ENCODE results near the gene NUDT13.
A peak's percentile ranks its signal among the peaks of the same experiment; 100 is the strongest.
"Not testable (repeated sequence)": the region's sequence is repeated elsewhere in the genome, so short reads cannot be mapped to it uniquely, and the experiment has no call there.

Gene NUDT13

DNA sequence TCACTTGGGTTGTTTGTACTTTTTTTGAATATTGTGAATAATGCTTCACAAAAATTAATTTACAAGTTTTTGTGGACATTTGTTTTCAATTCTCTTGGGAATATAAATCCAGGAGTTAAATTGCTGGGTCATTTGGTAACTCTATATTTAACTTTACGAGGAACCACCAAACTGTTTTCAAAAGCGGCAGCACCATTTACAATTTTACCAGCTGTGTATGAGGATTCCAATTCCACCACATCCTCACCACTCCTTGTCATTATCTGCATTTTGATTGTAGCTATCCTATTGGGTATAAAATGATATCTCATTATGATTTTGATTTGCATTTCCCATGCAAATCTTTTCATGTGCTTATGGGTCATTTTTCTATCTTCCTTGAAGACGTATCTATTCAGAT, 4.0 kb upstream of the NUDT13 start:
- no peak for DNase-seq

DNA sequence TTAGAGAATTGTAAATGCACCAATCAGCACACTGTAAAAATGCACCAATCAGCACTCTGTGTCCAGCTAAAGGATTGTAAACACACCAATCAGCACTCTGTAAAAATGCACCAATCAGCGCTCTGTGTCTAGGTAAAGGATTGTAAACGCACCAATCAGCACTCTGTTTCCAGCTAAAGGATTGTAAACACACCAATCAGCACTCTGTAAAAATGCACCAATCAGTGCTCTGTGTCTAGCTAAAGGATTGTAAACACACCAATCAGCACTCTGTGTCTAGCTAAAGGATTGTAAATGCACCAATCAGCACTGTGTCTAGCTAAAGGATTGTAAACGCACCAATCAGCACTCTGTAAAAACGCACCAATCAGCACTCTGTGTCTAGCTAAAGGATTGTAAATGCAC, 1.0 kb upstream of the NUDT13 start:
- not testable (repeated sequence) for DNase-seq

DNA sequence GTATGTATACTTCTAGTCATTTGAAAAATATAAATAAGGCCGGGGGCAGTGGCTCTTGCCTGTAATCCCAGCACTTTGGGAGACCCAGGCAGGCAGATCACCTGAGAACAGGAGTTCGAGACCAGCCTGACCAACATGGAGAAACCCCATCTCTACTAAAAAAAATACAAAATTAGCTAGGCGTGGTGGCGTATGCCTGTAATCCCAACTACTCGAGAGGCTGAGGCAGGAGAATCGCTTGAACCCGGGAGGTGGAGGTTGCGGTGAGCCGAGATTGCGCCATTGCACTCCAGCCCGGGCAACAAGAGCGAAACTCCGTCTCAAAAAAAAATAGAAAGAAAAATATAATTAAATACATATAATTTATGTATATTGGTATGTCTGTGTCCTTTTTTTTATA, 1.8 kb downstream of the NUDT13 start:
- DNase-seq = not testable (repeated sequence)

DNA sequence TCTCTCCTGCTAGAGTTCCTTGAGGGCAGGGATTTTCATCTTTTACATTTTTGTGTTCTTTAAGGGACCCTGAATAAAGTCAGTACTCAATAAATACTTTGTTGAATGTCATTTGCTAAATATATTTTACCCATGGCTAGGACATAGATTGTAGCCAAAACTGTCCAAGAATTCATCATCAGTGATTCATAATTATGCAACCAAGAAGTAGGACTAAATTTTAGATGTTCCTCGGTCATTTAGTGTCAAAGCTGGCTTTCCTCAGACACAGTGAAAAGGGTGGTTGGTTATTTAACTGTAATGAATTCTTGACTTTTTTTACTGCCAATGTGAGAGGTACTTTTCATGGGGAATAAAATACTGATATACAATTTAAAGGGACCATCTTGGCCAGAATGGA, 3.3 kb downstream of the NUDT13 start:
- DNase-seq = no peak

DNA sequence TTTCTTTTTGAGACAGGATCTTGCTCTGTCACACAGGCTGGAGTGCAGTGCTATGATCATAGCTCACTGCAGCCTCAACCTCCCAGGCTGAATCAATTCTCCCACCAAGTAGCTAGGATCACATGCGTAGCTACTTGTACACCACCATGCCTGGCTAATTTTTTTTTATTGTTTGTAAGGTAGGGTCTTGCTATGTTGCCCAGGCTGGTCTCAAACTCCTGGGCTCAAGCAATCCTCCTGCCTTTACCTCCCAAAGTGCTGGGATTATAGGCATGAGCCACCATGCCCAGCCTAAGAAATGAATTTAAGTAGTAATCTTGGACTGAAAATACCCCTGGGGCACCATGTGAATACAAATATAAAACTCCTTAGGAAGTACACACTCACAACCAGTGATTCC, 5.8 kb downstream of the NUDT13 start:
- DNase-seq = no peak

DNA sequence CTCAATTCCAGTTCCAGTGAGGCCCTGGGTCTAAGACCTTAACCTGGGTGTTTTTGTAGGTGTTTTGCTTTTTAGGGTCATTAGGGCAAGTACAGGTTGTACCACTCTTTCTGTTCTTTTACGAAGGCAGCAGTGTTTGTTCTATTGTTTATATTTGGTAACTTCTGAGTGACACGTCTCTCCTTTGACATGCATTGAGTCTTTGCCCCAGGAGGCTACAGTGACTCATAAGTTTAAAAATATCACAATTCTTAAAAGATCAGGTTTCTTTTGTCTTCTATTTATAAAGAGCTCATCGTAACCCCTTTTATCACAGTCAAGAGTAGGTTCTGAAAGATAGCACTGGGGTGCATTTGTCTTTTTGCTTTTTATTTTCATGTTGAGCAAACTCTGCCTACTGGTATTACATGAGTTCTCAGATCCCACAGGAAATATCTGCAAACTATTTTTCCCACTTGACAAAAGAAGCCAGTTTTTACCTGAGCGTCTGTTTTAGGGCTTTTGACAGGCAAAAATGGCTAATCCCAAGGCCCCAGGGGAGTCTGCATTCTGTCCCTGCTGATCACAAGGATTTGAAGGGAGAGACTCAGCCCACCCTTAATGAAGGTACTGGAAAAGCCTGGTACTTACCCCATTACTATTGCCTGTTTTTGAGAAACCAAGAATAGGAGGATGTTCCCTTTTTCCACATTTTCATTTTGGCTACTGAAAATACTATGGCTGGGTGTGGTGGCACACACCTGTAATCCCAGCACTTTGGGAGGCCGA, 7.9 kb downstream of the NUDT13 start:
- DNase-seq = no peak

DNA sequence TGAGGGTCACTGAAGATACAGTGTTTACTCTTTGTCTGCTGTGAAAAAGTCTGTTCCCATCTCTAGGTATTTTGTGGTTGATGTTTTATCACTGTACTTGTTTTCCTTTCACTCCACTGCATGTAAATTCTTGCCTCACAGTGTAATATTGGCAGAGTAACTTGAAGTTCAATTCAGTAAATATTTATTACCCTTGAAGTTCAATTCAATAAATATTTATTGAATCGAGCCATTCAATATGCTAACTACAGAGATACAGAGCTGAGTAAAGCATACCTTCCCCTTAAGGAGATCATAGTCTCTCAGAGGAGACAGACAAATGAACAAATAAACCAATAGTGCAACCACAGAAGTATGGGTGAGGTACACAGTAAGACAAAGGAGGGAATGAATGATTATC, 9.2 kb downstream of the NUDT13 start:
- no peak for DNase-seq

DNA sequence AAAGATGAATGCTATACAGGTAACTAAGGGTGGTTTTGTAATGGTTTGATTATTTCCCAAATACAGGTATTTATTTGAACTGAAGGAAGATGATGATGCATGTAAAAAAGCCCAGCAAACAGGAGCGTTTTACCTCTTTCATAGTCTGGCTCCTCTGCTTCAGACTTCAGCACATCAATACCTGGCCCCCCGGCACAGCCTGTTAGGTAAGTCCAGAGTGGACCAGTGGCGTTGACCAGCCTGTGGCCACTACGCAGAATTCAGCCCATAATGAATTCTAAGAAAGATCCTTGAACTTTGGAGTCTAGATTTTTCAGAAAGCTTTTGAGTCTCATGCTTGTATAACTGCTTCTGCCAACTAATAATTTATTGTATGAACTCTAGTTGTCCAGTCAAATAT, 9.7 kb downstream of the NUDT13 start:
- no peak for DNase-seq

DNA sequence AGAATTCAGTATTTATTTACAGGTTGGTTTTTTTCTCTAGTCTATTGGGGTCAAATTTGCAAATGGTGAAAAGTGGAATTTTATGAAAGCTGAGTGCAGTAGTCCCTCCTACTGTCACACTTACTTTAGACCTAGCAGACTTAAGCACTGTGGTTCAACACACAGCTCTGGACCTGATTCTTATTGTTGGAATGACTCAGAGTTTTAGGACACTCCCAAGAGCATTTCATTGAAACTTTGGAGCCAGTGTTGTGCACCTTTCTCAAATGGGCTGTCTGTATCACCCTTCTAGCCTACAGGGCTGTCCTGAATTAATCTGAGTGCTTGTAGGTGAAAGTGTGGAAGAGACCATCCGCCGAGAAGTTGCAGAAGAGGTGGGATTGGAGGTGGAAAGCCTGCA, 16.1 kb downstream of the NUDT13 start:
- DNase-seq = no peak

DNA sequence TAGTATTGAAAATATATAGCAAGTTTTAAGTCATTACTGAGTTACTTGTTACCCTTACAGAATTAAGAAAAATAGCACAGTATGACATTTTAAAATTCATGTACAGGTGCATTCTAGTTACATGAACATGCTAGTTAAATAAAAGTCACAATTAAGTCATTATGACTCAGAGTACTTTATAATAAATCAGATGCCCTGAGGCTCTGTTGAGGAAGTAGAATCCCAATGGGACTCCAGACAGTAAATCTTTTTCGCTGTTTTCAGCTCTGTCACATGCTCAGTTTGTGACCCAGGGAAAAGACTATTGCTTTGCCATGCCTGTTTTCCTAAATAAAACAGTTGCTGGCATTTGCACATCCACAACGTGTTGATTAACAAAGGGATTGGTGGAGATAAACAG, 21.0 kb downstream of the NUDT13 start:
- peak; percentile 24 to 62 for DNase-seq

DNA sequence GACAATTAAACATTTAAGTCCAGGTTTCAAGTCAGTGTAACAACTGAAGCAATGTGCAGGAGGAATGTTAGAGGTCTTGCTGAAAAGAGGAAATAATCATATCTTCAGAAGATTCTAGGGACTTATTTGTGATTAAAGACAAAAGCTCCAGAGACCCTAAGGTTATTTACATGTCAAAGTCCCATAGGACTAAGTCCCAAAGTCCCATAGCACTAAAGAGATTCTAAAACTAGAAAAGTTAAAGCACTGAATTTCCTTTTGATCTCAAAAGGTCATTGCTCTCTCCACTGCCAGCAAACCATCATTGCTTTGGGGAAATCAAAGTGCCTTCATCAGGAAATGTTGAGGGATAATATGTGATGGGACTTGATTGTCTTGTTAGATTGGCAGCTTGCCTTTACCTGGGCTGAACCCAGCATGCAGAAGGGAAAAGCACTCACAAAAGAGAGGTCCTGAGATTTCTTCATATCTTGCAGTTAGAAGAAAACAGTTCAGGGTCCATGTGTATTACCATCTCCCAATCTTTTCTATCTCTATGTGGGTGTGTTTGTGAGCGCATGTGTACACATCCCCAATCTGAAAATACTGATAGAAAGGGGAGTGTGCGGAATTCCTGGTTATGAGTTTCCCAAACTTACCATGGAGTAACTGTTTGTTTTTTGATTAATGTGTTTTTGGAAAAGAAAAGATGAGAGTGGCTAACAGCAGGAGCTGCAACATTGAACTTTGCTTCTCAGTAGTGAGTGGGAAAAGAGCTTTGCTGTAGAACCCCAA, 21.8 kb downstream of the NUDT13 start:
- no peak for DNase-seq

DNA sequence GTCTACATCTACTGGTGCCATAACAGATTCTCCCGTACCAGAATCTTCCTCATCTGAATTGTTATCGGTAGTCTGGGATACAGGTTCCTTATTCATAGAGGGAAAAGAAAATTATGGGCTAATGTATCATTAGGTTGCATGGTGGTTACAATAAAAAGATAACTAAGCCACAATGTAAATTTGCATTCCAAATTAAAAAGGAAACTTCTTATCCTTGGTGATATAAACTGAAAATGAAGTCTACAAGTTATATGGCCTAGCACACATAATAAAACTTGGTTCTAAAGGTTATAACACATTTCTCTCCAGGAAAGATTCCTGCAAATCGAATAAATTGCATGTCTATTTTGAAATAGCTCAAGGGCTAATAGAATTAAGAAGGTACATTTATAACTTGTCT, 24.5 kb downstream of the NUDT13 start:
- DNase-seq = no peak

DNA sequence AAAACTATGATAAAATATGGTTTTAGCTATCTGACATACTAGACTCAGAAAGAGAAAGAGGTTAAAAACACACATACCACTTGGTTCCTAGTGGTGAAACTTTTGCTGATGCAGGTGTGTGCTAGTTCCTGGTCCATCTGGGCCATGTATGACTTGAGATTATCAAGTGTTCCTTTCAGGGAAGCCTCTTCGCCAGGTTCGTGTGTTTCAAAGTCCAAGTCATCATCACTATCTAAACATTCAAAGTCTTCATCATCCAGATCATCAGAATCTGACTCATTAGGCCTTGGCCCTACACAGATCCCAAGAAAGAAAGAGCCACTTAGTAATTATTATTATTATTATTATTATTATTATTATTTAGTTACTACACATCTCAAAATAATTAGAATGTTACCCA, 26.4 kb downstream of the NUDT13 start:
- no peak for DNase-seq

DNA sequence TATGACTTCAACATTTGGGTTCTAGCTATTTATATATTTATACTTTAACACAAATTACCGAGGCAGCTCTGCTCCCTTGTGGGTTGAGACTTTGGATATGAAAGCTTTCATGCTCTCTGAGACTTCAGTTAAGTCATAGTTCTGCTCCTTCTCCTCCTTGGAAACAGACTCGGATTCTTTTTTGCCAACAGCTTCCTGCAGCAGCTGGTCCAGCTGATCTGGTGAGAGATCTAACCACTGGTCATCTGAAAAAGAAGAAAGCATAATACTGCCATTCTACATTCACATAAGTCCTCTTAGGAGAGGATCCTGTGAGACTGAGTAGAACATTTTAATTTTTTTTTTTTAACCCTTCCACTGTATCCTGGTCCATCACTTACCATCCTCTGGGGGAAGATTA, 29.0 kb downstream of the NUDT13 start:
- DNase-seq = no peak

DNA sequence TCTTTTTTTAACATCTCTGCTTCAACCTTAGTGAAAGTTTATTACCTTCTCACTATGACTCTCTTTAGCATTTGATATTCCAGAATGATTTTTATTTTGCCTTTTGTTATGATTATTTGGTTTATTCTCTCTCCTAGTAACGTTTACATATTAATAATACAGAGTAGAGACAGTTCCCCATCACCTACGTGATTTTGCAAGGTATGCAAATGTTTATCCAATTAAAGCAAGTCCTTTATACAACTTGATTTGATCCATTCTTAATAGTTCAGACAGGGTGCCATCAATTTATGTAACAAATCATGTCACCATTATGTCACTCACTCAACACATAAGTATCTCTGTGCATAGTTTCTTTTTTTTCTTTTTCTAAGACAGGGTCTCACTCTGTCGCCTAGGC, 31.3 kb downstream of the NUDT13 start:
- no peak for DNase-seq

DNA sequence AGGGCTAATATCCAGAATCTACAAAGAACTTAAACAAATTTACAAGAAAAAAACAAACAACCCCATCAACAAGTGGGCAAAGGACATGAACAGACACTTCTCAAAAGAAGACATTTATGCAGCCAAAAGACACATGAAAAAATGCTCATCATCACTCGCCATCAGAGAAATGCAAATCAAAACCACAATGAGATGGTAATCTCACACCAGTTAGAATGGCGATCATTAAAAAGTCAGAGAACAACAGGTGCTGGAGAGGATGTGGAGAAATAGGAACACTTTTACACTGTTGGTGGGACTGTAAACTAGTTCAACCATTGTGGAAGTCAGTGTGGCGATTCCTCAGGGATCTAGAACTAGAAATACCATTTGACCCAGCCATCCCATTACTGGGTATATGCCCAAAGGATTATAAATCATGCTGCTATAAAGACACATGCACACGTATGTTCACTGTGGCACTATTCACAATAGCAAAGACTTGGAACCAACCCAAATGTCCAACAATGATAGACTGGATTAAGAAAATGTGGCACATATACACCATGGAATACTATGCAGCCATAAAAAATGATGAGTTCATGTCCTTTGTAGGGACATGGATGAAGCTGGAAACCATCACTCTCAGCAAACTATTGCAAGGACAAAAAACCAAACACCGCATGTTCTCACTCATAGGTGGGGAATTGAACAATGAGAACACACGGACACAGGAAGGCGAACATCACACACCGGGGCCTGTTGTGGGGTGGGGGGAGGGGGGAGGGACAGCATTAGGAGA, 40.6 kb downstream of the NUDT13 start:
- not testable (repeated sequence) for DNase-seq

DNA sequence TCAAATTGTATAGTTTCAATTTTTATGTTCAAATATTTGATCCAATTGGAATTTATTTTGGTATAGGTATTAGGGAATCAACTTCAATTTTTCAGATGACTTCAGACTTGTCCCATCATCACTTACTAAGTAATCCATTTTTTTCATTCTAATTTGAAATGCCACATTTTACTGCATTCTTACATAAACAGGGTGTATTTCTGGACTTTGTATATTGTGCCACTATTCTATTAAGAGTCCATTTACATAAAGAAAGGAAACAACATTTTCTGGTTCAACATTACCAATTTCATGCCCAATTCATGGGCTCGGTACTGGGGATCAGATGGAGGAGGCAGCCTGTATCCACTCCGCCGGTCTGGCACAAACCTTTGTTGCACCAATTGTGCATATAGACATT, 41.8 kb downstream of the NUDT13 start:
- DNase-seq = no peak

DNA sequence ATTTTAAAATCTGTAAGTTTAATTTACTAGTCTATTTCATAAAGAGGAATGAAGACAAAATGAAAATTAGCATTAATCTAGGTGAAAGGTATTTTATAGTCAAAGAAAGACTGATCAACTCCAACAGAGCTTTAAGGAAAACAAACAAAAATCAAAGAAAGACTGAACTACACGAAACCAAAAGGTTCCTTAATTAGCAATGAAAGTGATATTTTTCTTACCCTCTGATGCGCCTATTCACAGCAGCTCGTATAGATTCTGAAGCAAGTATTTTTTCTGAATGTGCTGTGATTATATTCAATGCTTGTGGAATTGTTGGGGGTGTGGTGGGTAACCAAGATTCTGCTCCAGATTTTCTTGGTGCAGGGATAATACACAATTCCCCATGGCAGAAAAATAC, 45.8 kb downstream of the NUDT13 start:
- no peak for DNase-seq

DNA sequence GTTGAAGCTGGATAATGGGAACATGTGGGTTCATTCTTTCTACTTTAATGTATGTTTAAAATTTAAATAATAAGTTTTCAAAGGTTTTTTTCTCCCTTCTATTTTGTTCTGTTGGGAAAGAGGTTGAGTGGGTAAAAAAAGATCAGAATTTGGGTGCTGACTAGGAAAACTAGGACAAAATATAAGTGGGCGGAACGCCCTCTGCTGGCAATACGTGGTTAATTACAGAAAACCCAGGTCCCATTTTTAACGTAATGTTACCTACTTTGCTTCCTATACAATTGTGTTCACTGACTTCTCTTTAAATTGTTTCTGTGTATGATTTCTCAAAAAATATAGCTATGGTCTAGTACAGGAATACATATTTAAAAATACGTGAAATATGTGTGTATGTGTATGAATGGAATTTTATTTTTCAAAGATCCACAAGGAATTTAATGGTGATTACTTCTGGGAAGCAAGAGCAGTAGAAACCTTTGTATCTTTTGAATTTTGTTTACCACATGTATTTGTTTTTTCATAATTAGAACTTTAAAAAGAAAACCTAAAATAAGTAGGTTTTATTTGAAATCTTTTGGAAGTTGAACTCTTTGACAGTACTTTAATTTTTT, 48.9 kb downstream of the NUDT13 start:
- peak; percentile 20 to 31 for DNase-seq

DNA sequence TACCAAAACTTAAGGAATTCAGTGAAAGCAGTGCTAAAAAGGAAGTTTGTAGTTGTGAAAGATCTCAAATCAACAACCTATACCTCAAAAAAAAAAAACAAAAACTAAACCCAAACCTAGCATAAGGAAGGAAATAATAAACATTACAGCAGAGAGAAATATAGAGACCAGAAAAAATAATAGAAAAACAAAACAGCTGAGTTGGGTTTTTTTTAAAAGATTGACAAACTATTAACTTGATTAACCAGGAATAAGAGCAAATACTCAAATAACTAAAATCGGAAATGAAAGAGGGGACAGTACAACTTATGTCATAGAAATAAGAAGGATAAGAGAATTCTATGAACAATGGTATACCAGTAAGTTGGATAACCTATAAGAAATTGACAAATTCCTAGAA, 50.8 kb downstream of the NUDT13 start:
- DNase-seq = no peak

DNA sequence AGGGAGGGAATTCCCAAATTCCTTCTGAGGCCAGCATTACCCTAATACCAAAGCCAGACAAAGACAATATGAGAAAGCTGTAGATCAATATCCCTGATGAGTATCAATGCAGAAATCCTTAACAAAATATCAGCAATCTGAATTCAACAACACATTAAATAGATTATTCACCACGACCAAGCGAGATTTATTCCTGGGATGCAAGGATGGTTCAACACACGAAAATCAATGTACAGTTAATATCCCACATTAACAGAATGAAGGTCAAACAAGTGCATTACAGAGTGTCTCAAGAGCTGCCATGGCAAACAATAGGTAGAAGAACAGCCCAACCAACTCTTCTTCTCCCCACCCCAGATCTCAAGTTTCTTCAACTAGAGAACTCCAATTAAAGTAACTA, 51.4 kb downstream of the NUDT13 start:
- DNase-seq = no peak

DNA sequence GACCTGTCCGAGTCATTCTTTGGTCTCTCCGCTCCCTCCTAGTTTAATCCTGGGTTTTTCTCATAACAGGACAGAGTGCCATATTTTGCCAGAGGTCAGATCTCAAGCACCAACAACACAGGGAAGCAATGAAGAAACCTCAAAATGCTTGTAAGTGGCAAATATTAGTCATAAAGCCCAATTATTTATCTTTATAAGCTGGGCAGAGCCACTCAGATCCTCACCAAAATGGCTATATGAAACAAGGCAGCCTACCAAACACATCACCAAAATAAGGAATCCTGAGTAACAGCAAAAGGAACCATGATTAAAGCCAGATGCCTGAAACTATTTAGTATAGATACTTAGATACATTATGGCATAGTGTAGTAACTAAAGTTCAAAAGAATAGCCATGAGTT, 52.8 kb downstream of the NUDT13 start:
- DNase-seq = no peak

DNA sequence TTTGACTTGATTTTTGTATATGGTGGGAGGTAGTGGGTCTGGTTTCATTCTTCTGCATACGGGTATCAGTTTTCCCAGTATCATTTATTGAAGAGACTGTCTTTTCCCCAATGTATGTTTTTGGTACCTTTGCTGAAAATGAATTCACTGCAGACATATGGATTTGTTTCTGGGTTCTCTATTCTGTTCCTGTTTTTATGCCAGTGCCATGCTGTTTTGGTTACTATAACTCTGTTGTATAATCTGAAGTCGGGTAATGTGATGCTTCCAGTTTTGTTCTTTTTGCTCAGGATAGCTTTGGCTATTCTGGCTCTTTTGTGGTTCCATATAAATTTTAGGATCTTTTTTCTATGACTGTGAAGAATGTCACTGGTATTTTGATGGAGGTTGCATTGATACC, 56.7 kb downstream of the NUDT13 start:
- no peak for DNase-seq

DNA sequence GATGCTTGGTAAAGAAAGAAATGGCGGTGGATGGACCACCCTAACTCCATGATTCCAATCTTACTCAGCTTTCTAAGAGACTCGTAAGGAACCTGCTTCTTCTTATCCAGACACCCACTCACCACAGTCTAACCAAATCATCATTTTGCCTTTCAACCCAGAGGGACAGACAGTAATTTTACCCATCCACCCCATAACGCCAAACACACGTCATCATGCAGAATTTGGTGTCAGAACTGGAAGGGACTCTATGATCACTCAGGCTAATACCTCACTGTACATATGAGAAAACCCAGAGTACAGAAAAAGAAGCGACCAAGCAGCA, 57.2 kb downstream of the NUDT13 start:
- DNase-seq = no peak
